Smooth muscle cell (in vitro differentiated cells): ENCODE results near the gene C1QL1. TPM values are rescaled to one million over a fixed set of nuclear protein-coding genes. Genes with fewer than 3 reads are reported as not detected.

Experiments
- DNase-seq: peaks from one replicate; lab custom pipeline; 2025; ENCODE audit not compliant: unreplicated experiment; lab: John Stamatoyannopoulos, UW
- H2AFZ ChIP-seq: fragments of 200-600 bp; sonication (generic); 2 replicates; pipeline ENCODE4 v1.6.0; 2016; ENCODE audit warnings: antibody characterized with exemption, low read depth, mild to moderate bottlenecking
- H3F3A ChIP-seq: fragments of 200-600 bp; sonication (generic); 2 replicates; pipeline ENCODE4 v1.6.0; 2017; ENCODE audit warnings: antibody characterized with exemption, low read depth
- H3K27ac ChIP-seq: fragments of 200-600 bp; sonication (generic); 2 replicates; pipeline ENCODE4 v1.5.1; 2016; ENCODE audit warnings: low read depth, mild to moderate bottlenecking
- H3K27me3 ChIP-seq: fragments of 200-600 bp; sonication (generic); 2 replicates; pipeline ENCODE4 v1.6.1; 2016; ENCODE audit warnings: low read depth, mild to moderate bottlenecking
- H3K36me3 ChIP-seq: fragments of 200-600 bp; sonication (generic); 2 replicates; pipeline ENCODE4 v1.5.1; 2016; ENCODE audit warnings: low read depth
- H3K4me1 ChIP-seq: fragments of 200-600 bp; sonication (generic); 2 replicates; pipeline ENCODE4 v1.5.1; 2016; ENCODE audit warnings: low read depth
- H3K4me2 ChIP-seq: fragments of 200-600 bp; sonication (generic); 2 replicates; pipeline ENCODE4 v1.6.0; 2016; ENCODE audit warnings: mild to moderate bottlenecking
- H3K4me3 ChIP-seq: fragments of 200-600 bp; sonication (generic); 2 replicates; pipeline ENCODE4 v1.5.1; 2016; ENCODE audit warnings: mild to moderate bottlenecking
- H3K79me2 ChIP-seq: fragments of 200-600 bp; sonication (generic); 2 replicates; pipeline ENCODE4 v1.6.0; 2016; ENCODE audit warnings: low read depth, mild to moderate bottlenecking
- H3K9ac ChIP-seq: fragments of 200-600 bp; sonication (generic); 2 replicates; pipeline ENCODE4 v1.6.0; 2016; ENCODE audit warnings: low read depth
- H3K9me3 ChIP-seq: fragments of 200-600 bp; sonication (generic); replicated peaks from 2 replicates; pipeline ENCODE4 v1.5.1; 2016; ENCODE audit warnings: low read depth
- H4K20me1 ChIP-seq: fragments of 200-600 bp; sonication (generic); 2 replicates; pipeline ENCODE4 v1.6.0; 2016; ENCODE audit warnings: low read depth
- WGBS: methylation state at CpG from one replicate; pipeline ENCODE4 v1.1.7; 2016; ENCODE audit warnings: low lambda C conversion rate; 5-methylcytosine and 5-hydroxymethylcytosine counted together
- polyA plus RNA-seq: library from polyadenylated mRNA; unstranded; fragments of >200 nt; fragmentation: Nextera tagmentation; extraction: Ambion mirVana; gene quantifications from 2 replicates; pipeline ENCODE4 v1.2.1, GENCODE V29; 2016
- total RNA-seq: library from RNA; depleted of rRNA; stranded (reverse); fragments of >200 nt; gene quantifications from 2 replicates; pipeline ENCODE4 v1.2.3, GENCODE V29; 2014
- TF ChIP-seq, protein P1 (sequence below): fragments of 200-600 bp; sonication (generic); IDR thresholded peaks from 2 replicates; pipeline ENCODE4 v1.5.1; 2017; ENCODE audit warnings: borderline replicate concordance, mild to moderate bottlenecking, antibody characterized with exemption; ENCODE audit not compliant: insufficient read depth, poor library complexity, severe bottlenecking

The C1QL1 gene
- total and polyA plus RNA-seq, 2 experiments from 2014 or later = 5.6 TPM; not detected in 1

DNA sequence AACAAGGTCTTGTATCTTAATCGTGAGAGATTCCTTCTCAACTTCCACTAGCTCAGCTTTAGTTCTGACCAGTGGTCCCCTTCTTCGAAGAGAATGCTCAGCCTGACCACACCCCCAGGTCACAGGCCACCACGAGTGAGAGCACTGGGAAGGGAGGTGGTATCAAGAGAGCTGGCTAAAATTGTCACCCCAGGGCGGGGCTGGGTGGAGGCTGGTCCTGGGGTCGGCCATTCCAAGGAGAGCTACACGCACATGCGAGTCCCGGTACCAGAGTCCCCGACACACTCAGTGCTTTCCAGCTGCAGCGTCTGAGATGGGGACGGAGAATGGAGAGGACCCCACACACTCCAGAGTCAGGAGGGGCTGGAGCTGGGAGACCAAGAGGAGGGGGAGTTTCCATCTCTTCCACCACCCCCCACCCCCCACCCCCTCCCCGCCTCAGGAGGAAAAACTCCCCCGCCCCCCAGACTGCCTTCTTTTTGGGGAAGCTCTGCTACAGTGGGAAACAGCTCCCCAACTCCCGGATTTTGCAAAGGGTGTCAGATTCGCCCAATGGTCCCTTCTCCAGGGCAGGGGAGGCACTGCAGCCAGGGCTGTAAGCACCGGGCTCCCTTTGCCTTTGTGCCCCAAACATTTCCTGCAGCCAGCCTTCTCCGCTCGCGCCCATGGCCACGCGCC is 1.6 kb downstream of the C1QL1 start:
- Histone ChIP-seq H3K27me3 (peaks cover 67% of the 10 kb centered on the region), H3K27ac (no peak overlapping the region), H3K4me1 (peaks cover 7% of the 10 kb centered on the region), H3K36me3 (no peaks in the 10 kb centered on the region), H4K20me1 (no peaks in the 10 kb centered on the region), H3K4me3 (no peak overlapping the region), H3K79me2 (no peaks in the 10 kb centered on the region), H3K4me2 (no peak overlapping the region), H2AFZ (no peak overlapping the region), H3K9me3 (no peaks in the 10 kb centered on the region), H3F3A (no peaks in the 10 kb centered on the region), H3K9ac (no peak overlapping the region)
- no peak for DNase-seq
- TF ChIP-seq, protein P1, sequence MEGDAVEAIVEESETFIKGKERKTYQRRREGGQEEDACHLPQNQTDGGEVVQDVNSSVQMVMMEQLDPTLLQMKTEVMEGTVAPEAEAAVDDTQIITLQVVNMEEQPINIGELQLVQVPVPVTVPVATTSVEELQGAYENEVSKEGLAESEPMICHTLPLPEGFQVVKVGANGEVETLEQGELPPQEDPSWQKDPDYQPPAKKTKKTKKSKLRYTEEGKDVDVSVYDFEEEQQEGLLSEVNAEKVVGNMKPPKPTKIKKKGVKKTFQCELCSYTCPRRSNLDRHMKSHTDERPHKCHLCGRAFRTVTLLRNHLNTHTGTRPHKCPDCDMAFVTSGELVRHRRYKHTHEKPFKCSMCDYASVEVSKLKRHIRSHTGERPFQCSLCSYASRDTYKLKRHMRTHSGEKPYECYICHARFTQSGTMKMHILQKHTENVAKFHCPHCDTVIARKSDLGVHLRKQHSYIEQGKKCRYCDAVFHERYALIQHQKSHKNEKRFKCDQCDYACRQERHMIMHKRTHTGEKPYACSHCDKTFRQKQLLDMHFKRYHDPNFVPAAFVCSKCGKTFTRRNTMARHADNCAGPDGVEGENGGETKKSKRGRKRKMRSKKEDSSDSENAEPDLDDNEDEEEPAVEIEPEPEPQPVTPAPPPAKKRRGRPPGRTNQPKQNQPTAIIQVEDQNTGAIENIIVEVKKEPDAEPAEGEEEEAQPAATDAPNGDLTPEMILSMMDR = no peak
- 33% methylated on average over 19 of the region's 21 CpGs for WGBS

DNA sequence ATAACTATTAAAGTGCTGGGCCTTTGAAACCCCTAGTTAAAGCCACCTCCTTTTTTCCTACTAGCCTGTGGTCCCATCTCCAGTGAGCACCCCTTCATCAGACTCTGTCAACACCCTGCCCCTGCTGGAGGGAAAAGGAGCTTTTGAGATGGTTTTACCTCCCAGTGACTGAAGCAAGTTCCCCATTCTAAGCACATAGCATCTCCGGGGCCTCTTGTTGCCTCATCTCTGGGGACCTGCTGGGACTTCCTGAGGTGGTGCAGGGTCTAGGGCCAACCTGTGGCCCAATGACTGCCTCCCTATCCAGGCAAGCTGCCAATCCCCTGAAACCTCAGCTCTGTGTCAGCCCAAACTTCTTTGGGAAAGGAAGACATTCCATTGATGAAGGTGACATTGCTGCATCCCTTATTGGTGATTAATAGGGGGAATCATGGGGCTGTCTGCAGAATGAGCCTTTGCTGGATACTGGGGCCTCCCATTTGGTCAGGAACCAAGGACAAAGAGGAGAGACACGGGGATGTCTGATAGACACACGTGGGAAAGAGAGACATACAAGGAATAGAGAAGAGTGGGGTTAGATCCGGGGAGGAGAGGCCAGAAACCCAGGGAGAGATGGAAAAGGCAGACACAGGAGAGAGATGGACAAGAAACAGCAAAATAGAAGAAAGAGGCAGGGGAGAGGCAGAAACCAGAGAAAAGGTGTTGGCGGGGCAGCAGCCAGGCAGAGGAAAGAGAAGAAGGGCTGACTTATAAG is 2.4 kb downstream of the C1QL1 start:
- 84% methylated on average over 5 of the region's 5 CpGs for WGBS
- H4K20me1 ChIP-seq = no peaks in the 10 kb centered on the region

GRCh38 chr17:44961921-44962350 is 6.2 kb downstream of the C1QL1 start:
- no peak for DNase-seq
- Histone ChIP-seq H3K36me3 (no peaks in the 10 kb centered on the region), H3K27me3 (peaks cover 27% of the 10 kb centered on the region), H3K4me3 (no peak overlapping the region), H3K4me1 (no peaks in the 10 kb centered on the region), H3K4me2 (no peak overlapping the region), H3K9me3 (no peaks in the 10 kb centered on the region), H3K79me2 (no peaks in the 10 kb centered on the region), H4K20me1 (no peaks in the 10 kb centered on the region), H3F3A (no peaks in the 10 kb centered on the region), H3K27ac (no peak overlapping the region), H2AFZ (no peak overlapping the region), H3K9ac (no peak overlapping the region)
- TF ChIP-seq, protein P1 = no peak
- 71% methylated on average over 7 of the region's 7 CpGs for WGBS

More for the DNA sequence above, 2.4 kb downstream of the C1QL1 start:
- H3K27ac ChIP-seq = no peak overlapping the region
- no peaks in the 10 kb centered on the region for H3K36me3 ChIP-seq
- DNase-seq = no peak
- H3K4me2 ChIP-seq = no peak overlapping the region
- peaks cover 7% of the 10 kb centered on the region for H3K4me1 ChIP-seq
- no peak overlapping the region for H3K9ac ChIP-seq
- no peak overlapping the region for H2AFZ ChIP-seq
- peaks cover 59% of the 10 kb centered on the region for H3K27me3 ChIP-seq
- no peaks in the 10 kb centered on the region for H3F3A ChIP-seq
- TF ChIP-seq, protein P1 = no peak
- H3K79me2 ChIP-seq = no peaks in the 10 kb centered on the region
- H3K4me3 ChIP-seq = no peak overlapping the region
- no peaks in the 10 kb centered on the region for H3K9me3 ChIP-seq
